Right ventricle myocardium inferior (tissue), 1 donor: ENCODE data around the gene INPP4A. TPM values are rescaled to one million over a fixed set of nuclear protein-coding genes. Genes with fewer than 3 reads are reported as not detected.

Source experiments
- ATAC-seq: fragments of 200-7000 bp; cut with Tn5 transposase; one replicate; pipeline ENCODE4 v1.9.1; 2020; ENCODE audit warnings: mild to moderate bottlenecking, moderate library complexity
- DNase-seq: peaks from one replicate; pipeline ENCODE4 v3.0.0; 2021; ENCODE audit errors: missing footprints
- intact Hi-C: fragments of 100-400 bp; cut with DNase I; formaldehyde crosslinking; loops from one replicate; pipeline ENCODE4 v1.11.0; 2022
- total RNA-seq: library from RNA; stranded (reverse); fragmentation: NEBNext Ultra II Directional; extraction: Animal tissue kit (Norgen Biotek cat#: 25700); gene quantifications from one replicate; pipeline ENCODE4 v1.2.1, GENCODE V29; 2021
- donor health status: DM: no; HTN: yes; CAD: no; lungs with severe emphysema.

The INPP4A gene
- total RNA-seq, 1 donor from 2014 or later = 14.7 TPM

DNA sequence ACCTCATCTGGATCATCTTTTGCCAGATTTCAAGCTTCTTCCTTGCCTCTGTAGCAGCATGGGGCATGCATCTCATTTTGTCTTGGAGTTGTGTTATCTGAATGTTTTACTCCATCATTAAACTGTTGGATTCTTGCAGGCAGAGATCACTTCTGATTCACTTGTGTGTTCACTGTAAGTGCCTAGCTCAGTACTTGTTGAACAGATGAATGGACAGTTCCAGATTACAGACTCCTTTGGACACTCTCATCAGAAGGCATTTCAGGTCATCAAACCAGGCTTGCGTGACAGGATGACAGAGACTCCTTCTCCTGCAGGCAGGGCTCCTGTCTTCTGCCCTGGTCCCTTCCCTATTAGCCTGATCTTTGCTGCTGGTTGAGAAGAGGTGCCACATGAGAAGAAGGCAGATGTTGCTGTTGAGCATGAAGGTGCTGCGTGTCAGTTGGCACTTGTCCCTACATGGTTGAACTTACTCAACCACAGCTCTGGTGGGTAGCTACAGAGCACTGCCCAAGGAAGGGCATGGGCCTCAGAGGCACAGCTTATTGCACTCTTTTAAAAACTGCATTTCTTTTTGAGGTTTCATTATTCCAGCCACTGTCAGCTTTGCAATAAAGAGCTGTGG lies 58.9 kb downstream of the INPP4A start:
- ATAC-seq = no peak
- intact Hi-C loops = loop anchor here (5.0 kb wide), 1 partner anchor 56 kb away; no protein-coding TSS in a partner anchor
- DNase-seq = no peak

DNA sequence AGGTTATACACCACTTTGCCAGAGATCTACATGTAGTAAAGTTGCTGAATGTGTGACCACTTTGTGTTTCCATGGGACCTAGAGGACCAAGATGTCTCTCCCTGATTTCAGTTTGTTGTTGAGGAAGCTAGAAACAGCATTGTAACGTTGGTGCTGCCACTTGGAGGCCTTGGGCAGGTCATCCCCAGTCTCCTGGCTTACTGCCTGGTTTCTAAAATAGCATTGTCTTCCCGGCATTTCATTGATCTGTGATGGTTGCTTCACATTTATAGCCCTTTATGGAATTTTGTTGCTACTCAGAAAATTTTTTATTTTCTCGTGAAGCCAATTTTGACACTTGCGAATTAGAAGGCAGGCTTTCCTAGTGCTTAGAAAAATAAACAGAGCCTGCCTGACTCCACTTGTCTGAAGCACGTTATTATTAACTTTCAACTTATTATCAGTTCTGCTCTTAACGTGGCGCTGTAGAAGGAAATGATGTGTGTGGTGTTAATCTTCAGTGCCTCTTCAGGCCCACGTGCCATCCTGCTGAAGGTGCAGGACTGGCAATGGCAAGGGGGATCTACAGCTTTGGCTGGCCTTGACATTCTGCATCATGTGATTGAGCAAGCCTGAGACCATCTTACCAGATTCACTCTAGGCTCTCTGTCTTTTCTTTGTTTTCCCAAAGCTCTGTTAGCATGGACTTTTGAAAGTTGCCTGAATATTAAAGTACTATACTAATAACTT lies 59.9 kb downstream of the INPP4A start:
- no peak for ATAC-seq
- DNase-seq = no peak
- intact Hi-C loops = loop anchor here (5.0 kb wide), 1 partner anchor 57 kb away; no protein-coding TSS in a partner anchor

GRCh38 chr2:98505311-98505808 lies 60.7 kb downstream of the INPP4A start:
- intact Hi-C loops = no loop called here
- ATAC-seq = peak; percentile 35
- peak; percentile 88 for DNase-seq

DNA sequence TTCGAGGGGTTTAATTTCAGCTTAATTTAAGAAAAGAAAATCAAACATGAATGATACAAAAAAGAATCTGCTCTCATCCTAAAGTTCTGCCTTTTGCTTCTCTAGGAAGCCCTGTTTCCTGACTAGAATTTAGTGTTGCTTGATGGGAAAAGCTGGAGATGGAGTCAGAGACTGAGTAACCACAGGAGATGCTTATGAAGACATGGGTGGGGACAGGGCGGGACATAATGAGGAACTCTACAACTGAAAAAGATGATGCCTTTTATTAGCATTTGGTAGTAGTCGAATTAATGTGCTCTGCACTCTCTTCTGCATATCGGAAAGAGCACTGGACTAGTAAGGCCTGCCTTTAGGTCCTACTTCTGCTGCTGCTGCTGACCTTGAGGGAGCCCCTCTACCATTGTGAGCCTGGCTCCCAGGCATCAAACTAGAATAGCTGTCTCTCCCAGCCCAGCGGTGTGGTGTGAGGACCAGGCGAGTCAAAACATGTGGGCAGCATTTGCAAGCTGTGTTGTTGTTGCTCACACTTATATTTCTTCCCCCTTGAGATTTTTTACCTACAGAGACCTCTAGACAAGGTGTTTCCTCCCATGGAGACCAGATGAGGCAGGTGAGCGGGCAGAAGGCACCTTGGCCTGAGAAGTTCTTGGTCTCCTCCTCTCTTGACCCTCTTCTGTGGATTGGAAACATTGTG lies 61.5 kb downstream of the INPP4A start:
- intact Hi-C loops = no loop called here
- ATAC-seq = no peak

GRCh38 chr2:98506881-98507280 lies 62.2 kb downstream of the INPP4A start:
- DNase-seq (no peak), ATAC-seq (no peak)
- intact Hi-C loops = no loop called here

More for the DNA sequence above, 61.5 kb downstream of the INPP4A start:
- DNase-seq = no peak

DNA sequence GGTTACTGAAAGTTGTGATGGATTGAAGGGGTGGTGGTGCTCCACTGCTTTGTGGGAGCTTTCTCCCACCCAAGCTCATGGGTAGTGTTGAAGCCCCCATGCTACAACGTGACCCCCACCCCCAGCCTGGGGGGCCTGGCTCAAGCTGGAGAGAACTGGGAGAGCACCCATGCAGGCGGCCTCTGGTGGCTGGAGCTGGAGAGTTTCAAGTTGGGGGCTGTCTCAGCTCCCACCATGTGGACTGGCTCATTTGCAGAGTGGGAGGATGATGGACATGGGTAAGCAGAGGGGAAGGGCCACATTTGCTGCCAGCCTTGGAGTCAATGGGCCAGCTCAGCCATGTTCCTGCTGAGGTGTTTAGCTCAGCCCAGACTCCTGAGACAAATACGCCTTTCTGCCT lies 62.8 kb downstream of the INPP4A start:
- ATAC-seq (no peak), DNase-seq (no peak)
- intact Hi-C loops = no loop called here

DNA sequence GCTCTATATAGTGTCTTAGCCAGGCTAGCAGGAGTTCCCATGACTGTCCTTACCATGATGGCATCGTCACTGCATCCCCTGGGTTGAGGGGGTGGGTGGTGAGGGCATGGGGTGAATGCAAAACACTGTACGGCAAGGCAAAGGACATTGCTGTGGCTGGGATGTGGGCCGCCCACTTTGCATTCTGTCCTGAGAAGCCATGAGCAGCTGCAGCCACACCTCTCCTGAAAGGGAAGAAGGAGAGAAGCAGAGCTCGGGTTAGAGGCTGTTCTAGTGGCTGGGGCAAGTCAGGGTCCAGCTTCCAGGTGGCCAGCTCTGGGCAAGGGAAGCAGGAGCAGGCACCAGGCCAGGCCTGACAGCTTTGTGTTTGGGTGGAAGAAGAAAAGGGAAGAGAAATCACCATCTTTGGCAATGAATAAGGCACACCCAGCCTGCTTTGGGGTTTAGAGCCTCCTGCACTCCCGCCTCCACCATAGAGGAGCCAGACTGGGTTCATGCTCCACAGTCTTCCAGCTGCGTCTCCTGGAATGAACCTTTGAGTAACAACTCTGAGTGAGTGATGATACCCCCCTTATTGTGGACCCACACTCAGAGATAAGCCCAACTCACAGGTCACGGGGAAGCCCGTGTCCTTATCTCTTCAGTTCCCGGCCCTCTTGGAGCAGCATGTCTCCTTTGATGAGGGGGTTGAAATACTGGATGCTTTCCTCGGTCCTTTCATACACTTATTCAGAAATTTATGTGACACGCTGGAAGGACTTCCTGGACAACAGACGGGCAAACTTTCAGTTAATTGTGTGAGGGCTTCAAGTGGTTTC lies 63.4 kb downstream of the INPP4A start:
- DNase-seq (peak; percentile 89), ATAC-seq (peak; percentile 64)
- intact Hi-C loops = no loop called here

DNA sequence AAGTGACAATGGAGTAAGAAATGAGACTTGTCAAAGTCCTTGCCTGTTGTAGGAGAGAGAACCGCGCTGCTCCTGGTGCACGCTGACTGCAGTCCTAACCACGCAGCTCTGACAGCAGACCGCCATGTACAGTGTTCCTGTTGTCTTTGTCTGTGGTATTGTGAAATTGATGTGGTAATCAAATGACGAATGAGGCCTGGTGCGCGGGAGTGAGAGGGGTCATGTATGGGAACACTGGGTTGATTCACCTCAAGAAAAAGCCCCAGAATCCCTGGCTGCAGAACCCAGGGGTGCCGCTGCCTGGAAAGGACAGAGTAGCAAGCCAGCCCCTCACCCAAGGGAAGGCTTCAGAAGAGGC lies 64.0 kb downstream of the INPP4A start:
- ATAC-seq (peak; percentile 82), DNase-seq (peak; percentile 86)
- intact Hi-C loops = no loop called here

DNA sequence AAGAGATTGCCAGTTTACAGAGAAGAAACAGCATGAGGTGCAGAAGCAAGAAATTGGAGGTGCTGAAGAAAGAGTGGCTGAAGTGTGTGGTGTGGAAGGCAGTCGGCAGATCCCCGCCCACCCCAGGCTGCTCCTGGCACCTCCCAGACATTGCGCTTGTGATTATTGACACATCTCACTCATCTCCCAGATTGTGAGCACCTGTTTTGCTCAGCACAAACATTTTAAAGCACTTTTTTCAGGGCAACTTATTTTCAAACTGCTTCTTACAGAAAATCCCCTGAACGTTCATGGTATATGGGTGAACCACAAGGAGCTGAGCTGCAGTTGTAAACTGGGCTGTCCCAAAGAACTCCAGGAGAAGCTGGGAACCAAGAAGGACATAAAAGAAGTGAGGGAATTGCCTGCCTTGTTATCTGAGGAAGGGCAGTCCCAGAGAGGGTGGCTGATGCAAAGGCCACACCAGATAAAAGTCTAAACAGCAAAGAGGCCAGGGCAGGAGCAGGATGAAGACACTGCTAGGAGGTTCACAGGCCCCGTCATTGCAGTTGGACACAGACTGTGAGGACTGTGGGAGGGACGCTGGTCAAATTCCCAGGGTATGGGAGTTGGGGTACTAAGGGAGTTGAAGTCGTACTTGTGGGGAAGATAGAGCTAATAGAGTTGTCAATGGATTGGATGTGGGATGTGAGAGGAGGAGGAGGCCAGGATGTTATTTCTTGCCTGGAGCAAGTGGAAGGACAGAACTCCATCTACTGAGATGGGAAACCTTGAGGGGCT lies 65.1 kb downstream of the INPP4A start:
- ATAC-seq (no peak), DNase-seq (no peak)
- intact Hi-C loops = no loop called here

DNA sequence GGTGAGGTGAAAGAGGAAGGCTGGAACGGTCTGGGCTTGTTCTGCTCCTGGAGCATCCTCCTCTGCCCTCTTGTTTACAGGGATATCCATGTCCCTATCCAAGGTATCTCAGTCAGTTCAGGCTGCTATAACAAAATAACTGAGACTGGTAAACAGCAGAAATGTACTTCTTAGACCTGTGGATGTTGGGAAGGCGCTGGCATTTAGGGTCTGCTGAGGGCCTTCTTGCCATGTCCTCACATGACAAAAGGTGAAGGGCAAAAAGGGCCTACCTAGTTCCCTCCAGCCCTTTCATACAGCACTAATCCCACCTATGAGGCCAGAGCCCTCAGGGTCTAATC lies 65.6 kb downstream of the INPP4A start:
- intact Hi-C loops = no loop called here
- no peak for ATAC-seq
- no peak for DNase-seq

- intact Hi-C loops = no loop called here
- ATAC-seq (no peak), DNase-seq (no peak)
Observed at GRCh38 chr2:98511981-98512380, 67.3 kb downstream of the INPP4A start.

GRCh38 chr2:98512699-98513098 lies 68.0 kb downstream of the INPP4A start:
- DNase-seq (no peak), ATAC-seq (no peak)
- intact Hi-C loops = no loop called here

DNA sequence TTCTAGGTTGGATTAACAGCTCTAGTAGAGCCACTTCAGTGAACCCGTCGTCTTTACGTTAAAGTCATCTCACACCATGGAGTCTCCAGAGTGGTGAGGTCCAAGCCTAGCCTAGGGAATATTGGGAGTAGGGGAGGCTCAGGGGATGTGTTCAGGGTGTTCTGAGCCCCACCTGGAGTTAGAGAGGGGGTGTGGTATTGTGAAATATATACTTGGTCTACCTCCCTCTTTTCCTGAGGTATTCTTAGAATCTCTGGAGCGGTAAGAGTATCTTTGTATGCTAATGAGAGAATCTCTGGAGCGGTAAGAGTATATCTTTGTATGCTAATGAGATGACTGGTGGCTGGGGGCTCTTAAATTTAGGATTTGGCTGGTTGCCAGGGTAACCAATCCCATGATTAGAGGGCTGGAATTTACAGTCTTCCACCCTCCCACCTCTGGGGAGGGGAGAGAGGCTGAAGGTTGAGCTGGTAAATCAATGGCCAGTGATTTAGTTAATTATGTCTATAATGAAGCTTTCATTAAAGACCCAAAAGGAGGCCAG lies 69.5 kb downstream of the INPP4A start:
- no peak for ATAC-seq
- no peak for DNase-seq
- intact Hi-C loops = no loop called here

DNA sequence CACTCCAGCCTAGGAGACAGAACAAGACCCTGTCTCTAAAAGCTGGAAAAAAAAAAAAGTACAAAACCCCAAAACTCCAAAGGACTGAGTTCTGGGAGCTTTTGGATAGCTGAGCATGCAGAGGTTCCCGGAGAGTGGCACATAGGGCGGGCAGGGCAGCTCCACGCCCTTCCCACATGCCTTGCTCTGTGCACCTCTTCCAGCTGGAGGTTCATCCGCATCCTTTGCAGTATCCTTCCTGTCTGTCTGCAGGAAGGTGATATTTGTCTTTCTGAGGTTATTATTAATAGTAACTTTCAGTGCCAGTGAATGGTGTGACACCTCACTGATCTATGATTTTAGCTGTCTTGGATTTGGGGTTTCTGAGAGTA lies 70.2 kb downstream of the INPP4A start:
- ATAC-seq (no peak), DNase-seq (no peak)
- intact Hi-C loops = loop anchor here (5.0 kb wide), 1 partner anchor 103 kb away; no protein-coding TSS in a partner anchor

- DNase-seq (no peak), ATAC-seq (no peak)
- intact Hi-C loops = loop anchor here (5.0 kb wide), 1 partner anchor 103 kb away; no protein-coding TSS in a partner anchor
Observed at GRCh38 chr2:98515250-98515991, 70.8 kb downstream of the INPP4A start.

DNA sequence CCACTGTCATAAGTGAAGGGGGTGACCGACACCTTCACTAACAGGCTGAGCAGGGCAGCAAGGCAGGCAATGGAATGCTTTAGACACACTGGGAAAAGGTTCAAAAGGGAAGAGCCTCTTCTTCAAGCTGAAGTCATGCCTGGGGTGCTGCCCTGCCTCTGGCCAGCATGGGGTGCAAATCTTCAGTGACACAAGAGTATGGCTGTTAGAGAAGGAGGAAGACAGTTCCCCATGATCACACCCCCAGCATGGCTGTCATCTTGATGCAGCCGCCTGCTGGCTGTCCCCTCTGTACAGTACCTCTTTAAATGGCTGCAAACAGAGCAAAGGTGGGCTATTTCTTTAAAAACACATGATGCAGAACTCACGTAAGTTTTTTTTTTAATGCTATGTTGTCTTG lies 71.9 kb downstream of the INPP4A start:
- DNase-seq = no peak
- intact Hi-C loops = loop anchor here (5.0 kb wide), 1 partner anchor 104 kb away; no protein-coding TSS in a partner anchor
- no peak for ATAC-seq

- DNase-seq (no peak), ATAC-seq (no peak)
- intact Hi-C loops = loop anchor here (5.0 kb wide), 1 partner anchor 105 kb away; no protein-coding TSS in a partner anchor
Observed at GRCh38 chr2:98517636-98518035, 73.0 kb downstream of the INPP4A start.
